HuH-7.5 (cell line): ENCODE results near the gene SOST.
A peak's percentile ranks its signal among the peaks of the same experiment; 100 is the strongest.
"Not testable (repeated sequence)": the region's sequence is repeated elsewhere in the genome, so short reads cannot be mapped to it uniquely, and the experiment has no call there.

Experiments
- DNase-seq: peaks from one replicate; pipeline ENCODE4 v3.0.0; 2011; ENCODE audit warnings: low spot score

Gene SOST

DNA sequence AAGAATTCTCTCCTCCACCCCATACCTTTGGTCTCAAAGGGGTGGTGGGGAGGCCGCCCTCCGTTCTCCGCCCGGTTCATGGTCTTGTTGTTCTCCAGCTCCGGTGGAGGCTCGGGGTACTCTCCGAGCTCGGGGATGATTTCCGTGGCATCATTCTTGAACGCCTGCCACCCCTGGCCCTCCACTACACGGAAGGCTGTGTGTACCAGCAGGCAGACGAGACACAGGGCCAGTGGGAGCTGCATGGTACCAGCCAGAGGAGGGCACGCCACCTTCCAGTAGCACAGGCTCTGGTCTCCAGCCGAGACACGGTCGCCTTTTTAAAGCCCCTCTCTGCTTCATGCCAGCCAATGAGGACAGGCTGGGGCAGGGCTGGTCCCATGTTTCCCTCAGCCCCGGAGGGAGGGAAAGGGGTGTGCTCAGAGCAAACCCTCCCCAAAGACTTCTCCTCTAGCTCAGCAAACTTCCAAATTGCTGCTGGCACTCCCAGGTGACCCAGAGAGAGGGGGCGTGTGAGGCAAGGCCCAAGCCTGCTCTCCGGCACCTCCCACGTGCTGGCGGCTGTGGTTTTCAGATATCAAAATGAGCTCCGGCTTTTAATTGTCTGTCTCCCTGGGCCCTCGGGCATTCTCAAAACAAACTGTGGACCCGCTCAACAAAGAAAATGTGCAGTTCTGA lies at the start of gene SOST:
SOST (minus strand) TSS at position 295 of the 678 bp plus-strand sequence; CDS start at position 245, 50 bp downstream.
- no peak for DNase-seq

DNA sequence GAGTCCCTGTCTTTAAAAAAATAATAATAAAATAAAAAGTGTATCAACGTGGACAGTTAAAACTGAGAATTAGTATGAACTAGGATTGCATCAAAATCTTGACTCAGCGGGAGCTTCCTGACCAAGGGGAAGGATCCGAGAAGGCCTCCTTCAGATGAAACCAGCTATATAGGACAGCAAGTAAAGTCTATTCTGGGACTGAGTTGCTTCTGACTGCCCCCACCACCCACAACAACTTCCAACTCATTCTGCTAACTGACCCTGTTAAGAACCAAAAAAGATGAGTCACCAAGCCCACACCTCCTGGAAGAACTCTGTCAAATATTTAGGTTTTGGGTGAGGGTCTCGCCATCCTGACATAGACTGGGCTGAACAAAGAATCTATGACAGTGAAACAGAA lies 49.5 kb upstream of the SOST start:
- no peak for DNase-seq

DNA sequence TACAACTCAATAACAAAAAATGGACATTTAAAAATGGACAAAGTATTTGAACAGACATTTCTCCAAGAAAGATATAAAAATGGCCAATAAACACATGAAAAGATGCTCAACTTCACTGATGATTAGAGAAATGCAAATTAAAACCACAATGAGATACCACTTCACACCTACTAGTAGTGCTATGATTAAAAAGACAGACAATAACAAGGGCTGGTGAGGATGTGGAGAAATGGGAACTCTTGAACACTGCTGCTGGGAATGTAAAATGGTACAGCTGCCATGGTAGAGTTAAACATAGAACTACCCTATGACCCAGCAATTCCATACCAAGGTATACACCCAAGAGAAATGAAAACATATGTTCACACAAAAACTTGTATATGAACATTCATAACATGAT lies 46.5 kb upstream of the SOST start:
- DNase-seq, result no peak

DNA sequence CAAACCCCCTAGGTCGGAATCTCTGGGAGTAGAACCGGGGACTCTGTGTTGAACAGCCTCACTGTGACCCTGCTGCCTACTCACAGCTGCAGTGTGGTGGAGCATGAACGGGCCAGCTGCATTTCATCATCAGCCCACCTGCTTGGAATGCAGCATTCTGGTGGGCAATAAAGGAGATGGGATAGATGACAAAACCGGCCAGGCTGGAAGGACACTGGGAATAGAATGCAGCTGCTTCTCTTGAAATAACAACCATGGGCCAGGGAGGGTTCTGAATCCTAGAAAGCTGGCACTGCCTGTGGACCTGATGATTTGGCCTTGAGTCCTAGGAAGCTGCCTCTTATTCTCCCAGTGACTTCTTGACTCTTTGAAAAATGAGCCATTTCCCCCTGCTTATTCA lies 45.2 kb upstream of the SOST start:
- no peak for DNase-seq

DNA sequence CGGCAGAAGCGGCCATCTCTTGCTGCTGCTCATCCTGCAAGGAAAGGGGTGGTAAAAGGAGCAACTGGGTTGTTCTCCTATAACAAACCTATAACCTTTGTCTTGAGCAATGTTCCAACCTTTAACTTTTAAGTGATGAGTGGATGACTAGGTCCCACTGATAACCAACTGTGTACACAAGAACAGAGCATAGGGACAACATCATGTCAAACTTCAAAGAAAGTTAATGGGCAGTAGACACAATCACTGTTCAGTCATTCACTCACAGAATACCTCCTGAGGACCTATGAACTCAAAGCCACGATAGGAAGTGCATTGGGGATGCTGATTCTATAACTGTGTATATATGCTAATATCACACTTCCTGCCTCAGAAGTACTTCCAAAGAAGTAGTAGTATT lies 43.3 kb upstream of the SOST start:
- DNase-seq, result no peak

DNA sequence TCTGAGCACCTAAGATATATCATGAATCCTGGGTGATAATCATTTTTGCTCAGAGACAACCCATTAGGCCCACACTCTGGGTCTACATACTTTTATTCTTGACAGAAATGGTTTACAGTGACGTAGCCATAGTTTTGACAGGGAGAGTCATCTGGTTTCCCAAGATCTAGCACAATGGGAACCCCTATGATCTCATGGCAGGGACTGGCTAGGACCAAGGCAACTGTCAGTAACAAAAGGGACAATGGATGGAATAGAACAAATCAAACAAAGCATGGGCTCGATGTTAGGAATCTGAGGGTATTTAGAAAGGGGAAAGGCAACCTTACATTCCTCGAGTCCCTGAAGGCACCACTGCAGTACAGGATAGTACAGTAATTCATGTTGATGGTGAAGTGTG lies 42.1 kb upstream of the SOST start:
- DNase-seq, result no peak

DNA sequence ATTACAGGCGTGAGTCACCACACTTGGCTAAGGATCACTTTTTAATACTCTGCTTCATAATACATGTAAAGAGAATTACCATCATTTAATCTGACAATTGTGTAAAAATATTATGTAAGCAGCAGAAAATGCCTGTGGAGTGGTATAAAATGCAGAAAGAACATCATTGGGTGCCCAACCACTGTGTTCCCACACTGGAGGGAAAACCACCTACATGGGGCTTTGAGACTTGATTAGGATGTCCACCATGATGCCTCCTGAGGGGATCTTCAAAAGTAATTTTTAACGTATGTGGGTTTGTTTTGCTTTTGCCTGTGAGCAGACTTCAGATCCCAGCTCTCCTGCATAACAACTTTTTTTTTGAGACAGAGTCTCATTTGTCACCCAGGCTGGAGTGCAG lies 40.5 kb upstream of the SOST start:
- no peak for DNase-seq

DNA sequence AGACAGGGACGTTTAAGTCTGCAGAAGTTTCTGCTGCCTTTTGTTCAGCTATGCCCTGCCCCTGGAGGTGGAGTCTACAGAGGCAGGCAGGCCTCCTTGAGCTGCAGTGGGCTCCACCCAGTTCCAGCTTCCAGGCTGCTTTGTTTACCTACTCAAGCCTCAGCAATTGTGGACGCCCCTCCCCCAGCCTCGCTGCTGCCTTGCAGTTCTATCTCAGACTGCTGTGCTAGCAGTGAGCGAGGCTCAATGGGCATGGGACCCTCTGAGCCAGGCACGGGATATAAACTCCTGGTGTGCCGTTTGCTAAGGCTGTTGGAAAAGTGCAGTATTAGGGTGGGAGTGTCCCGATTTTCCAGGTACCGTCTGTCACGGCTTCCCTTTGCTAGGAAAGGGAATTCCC lies 39.4 kb upstream of the SOST start:
- not testable (repeated sequence) for DNase-seq

DNA sequence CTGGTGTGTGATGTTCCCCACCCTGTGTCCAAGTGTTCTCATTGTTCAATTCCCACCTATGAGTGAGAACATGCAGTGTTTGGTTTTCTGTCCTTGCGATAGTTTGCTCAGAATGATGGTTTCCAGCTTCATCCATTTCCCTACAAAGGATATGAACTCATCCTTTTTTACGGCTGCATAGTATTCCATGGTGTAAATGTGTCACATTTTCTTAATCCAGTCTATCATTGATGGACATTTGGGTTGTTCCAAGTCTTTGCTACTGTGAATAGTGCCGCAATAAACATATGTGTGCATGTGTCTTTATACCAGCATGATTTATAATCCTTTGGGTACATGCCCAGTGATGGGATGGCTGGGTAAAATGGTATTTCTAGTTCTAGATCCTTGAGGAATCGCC lies 34.1 kb upstream of the SOST start:
- DNase-seq, result not testable (repeated sequence)

DNA sequence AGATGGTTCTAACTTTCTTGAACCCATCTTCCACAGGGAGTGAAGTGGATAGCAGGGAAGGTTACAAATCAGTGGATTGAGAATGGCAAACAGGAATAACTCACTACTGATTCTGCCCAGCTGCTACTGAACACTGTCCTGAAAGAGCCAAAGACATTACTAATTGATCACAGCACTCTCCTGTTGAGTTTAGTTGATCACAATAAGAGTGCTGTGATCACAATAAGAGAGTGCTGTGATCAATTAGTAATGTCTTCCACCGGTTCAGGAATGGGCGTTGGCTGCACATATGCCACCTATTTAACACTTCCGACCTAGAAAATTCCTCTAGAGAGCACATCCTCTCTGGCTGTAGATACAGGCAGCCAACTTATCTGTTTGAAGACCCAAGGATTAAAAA lies 33.0 kb upstream of the SOST start:
- no peak for DNase-seq

DNA sequence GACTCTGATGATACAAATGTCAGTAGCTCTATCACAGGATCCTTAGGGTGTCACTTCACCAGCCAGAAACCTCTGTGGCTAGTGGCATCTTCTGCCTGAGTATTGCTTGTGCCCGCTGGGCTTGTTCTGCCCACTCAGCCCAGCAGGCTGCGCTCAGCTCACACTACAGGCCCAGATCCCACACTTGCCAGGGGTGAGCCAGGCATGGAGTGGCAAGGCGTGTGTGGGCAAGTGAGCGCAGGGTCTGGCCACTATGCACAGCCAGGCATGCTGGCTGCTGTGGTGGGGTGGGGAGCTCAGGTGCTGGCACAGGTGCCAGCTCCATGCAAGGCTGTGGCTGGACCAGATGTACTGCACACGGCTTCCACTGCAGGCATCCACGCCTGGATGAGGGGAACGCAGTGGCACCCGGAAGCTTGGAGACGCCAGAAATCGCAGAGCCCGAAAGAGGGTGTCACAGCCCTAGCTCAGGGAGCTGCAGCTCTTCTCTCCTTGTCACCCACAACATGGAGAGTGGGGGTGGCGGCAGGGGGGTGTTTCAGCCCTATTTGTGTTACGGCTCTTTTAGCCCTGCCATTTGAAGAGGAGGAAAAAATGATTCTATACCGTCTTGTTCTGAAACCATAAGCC lies 31.8 kb upstream of the SOST start:
- DNase-seq, result no peak

DNA sequence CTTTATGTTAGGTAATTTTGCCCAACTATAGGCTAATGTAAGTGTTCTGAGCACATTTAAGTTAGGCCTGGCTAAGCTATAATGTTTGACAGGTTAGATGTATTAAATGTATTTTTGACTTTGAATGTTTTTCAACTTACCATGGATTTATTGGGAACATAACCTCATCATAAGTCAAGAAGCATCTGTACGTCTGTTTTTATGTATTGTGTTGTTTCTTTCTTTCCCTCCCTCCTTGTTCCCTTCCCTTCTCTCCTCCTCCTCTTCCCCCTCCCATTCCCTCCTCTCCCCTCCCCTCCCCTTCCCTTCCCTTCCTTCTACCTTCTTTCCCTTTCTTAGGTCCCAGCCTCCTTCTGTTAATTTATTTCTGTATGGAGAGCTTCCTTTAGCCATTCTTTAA lies 30.9 kb upstream of the SOST start:
- no peak for DNase-seq

DNA sequence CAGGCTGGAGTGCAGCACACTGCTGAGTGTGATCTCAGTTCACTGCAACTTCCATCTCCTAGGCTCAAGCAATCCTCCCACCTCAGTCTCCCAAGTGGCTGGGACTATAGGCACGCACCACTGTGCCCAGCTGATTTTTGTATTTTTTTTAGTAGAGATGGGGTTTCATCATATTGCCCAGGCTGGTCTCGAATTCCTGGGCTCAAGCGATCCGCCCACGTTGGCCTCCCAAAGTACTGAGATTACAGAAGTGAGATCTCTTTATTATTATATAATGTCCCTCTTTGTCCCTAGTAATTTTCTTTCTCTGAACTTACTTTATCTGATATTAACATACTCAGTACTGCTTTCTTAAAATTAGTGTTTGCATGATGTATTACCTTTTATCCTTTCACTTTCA lies 29.9 kb upstream of the SOST start:
- DNase-seq, result no peak

DNA sequence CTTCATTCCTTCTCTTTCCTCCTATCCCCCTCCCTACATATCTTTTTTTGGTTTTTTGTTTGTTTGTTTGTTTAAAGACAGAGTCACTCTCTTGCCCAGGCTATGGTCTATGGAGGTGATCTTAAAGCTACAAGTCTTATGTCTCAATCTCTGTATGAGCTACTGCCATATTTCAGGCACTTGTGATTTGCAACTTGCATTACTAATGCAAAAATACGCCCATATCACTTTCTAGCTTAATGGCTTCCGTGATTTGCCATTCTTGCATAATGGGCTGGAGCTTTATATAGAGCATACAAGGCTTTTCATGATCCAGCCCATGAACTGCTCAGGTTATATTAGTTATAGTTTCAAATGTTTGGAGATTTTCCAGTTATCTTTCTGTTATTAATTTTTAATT lies 29.1 kb upstream of the SOST start:
- DNase-seq, result no peak

DNA sequence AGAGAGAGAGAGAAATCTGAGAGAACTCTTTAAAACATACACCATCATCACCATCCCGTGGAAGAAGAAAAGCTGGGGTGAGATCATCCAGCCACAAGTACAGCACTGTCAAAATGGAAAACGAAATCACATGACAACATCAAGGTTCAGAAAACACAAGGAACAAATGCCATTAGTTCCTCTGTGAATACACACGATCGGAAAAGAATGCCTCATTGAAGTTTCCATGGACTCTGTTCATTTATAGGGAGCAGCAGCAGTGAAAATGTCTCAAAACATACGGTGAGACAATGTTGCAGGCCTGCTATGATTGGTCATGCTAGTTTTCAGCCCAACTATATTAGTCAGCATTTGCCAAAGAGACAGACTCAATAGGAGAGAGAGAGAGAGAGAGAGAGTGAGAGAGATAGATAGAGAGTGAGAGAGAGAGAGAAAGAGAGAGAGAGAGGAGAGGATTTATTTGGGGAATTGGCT lies 26.1 kb upstream of the SOST start:
- DNase-seq, result no peak

DNA sequence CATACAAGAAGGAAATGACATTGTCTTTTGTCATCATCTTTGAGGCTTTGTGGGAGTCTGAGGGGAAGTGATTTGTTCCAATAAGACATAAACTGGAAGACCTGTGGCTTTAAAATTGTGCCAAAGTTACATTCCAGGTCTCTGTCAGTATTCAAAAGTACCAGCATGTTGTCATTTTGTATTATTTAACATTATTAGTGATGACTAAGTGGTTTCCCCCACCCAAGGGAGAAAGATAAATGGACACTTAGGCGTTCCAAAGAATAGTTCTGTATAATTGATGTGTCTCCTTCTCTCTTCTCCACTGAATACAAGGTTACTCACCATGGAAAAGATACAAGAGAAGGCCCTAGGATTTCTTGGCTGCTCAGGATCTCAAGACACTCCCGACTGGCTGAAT lies 25.5 kb upstream of the SOST start:
- no peak for DNase-seq

DNA sequence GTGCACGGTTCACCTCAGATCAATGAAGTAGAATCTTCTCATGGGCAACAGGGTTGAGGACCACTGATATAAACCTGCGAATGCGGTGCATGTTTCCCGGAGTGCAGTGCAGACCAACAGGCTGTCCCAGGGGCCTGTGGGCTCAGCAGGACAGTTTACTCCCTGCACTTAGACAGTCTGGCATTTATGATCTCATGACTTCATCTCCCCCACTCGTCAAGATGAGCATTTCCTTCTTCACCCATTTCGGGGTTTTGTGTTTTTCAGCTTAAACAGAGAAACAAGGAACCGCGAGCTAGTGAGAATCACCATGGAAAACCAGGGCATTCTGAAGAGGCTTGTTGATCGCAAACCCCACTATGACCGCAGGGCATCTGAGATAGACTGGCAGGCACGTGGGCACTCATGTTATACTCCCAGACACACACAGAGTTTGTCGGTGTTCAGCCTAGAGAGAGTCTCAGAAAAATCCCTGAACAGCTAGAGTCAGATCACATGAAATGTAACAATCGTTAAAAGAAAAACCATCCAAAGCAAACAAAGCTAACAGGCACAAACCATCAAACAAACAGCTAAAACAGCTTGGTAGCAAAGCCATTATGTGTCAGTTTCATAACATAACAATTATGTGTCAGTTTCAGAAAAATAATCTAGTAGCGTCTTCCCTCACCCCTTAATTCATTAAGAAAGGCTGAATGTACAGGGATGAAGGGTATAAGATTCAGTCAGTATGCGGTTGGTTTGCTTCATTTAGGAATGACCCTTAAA lies 24.5 kb upstream of the SOST start:
- no peak for DNase-seq

DNA sequence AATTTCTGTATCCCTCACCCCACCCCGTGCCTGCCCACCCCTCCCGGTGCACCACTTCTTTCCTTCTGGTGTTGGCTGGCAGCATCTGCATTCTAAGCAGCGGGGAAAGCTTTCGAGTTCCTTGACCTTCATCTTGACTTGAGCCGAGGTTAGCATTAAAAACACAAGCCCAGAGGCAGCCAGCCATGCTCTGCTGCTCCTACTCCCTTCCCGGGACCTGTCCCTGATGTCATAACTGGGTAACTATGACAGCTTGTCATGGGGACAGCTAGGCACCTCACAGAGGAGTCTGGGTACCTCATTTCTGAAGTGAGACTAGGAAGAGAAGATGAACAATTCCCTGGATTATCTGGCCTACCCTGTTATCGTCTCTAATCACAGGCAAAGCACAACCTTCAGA lies 21.5 kb upstream of the SOST start, which contains the start of gene CFAP97D1:
CFAP97D1 (plus strand) TSS at position 301 of the 400 bp plus-strand sequence; CDS start at position 329, 28 bp downstream.
- DNase-seq, result no peak

DNA sequence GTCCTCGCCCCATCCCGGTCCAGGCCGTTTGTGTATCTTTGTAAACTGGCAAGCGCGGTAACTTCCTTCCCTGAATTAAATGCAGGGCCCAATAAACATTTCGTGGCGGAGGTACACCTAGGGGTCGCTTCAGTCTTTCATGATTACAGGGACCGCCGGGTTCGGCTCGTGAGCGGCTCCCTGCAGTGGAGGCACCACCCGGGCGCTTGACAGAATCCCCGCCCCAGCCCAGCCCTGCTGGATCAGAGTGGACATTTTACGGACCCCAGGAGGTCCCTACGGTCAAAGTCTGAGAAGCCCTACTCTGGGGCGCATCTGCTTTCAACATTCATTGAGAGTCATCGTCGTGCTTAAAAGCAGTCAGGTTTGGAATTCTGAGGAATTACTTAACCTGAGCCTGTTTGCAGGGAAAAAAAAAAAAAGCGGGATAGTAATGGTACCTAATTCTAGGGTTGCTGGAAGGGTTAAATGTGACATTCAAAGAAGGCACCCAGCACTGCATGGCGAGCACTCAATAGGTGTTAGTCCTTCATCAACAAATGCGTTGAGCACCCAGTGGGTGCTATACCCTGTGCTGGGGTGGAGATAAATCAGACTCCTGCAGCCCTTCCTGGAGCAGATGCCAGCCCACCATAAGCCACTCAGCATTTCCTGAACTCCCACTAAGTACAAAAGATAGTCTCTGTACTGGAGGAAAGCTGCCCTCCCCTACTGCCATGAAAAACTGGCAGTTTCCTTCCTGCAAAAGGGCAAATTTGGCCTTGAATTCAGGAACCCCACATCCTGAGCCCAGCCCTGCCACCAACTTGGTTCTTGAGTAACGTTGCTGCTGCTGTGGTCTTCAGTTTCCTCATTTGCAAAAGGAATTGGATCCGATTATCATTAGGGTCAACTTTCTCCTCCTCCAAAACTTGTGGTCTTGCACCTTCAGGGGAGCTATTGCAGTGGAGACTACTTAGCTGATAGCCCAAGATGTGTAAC lies 20.8 kb upstream of the SOST start:
- peak; percentile 47 for DNase-seq

DNA sequence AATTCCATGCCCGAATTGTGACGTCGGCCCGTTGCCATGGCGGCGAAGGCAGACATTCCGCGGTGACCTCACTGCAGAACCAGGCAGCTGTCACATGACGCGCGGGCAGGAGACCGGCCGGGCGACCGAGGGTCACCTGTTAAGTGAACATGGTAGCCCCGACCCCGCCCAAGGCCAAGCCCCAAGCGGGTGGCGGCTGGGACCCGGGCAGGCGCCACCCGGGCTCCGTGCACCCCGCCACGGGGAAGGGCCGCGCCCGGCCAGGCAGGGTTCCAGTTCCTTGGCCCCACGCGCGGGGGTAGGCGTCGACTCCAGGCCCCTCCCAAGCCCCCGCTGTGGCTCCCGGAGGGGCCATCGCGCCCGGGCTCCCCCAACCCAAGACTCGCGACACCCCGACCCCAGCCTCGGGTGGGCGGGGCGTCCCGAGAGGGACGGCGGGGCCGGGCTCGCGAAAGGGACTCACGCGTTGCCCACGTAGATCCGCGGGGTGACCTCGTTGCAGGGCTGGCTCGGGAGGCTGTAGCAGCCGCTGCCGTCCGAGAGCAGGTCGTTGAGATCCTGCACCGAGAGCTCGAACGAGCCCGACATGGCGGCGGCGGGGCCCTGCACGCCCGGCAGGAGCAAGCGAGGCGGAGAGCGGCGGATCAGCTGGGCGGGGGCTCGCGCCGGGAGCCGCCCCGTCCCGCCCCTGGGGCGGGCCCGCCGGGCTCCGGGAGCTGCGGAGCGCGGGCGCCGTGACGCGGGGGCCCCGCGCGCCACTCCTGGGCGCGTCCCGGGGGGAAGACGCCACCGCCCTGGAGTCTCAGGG lies 19.9 kb upstream of the SOST start, which contains the start of gene DUSP3:
DUSP3 (minus strand) TSS at position 641 of the 808 bp plus-strand sequence; CDS start at position 588, 53 bp downstream.
- DNase-seq, result peak; percentile 78
